K562 (cell line): Measurements from ENCODE around the gene TCTN3. TPM values are rescaled to one million over a fixed set of nuclear protein-coding genes. Genes with fewer than 3 reads are reported as not detected.
"Not testable (repeated sequence)": the region's sequence is repeated elsewhere in the genome, so short reads cannot be mapped to it uniquely, and the experiment has no call there.

Source experiments
- ATAC-seq: fragments of 200-7000 bp; cut with Tn5 transposase; 3 replicates; pipeline ENCODE4 v1.9.1; 2020; ENCODE audit warnings: moderate library complexity
- BruUV-seq: library from RNA; stranded (reverse); fragments of 400-500 nt; replicated peaks from 2 replicates; lab custom pipeline; 2021; lab: Mats Ljungman, UMichigan
- CTCF ChIA-PET: fragments of 300-600 bp; formaldehyde crosslinking; extraction: SDS; loops from one replicate; lab custom pipeline; 2021; ENCODE audit warnings: low intra/inter-chr PET ratio; lab: Yijun Ruan, JAX
- POLR2A ChIA-PET: fragments of 300-600, 350-650 bp; sonication (Branson Sonifier 250); formaldehyde crosslinking; extraction: SDS; loops from one replicate; lab custom pipeline; 2021; ENCODE audit warnings: antibody characterized with exemption, inconsistent platforms; lab: Yijun Ruan, JAX
- DNase-seq, 4 experiments: peaks; one replicate each; pipeline versions ENCODE4 v3.0.0 to v3.0.0-alpha.2; 2011 to 2018; ENCODE audit warnings: low spot score in 3 of 4, mixed read lengths in 3 of 4; ENCODE audit errors: extremely low read depth in 1 of 4
- FAIRE-seq: peaks from 2 replicates; lab custom pipeline; 2011; peaks lifted over from hg19 to GRCh38; lab: Jason Lieb, UNC
- H2AFZ ChIP-seq: 2 replicates; pipeline ENCODE4 v1.6.0; 2011; ENCODE audit warnings: low read depth, low read length, control low read depth, inconsistent platforms
- H3K27ac ChIP-seq: fragments of 200-600 bp; 3 replicates; pipeline ENCODE4 v1.8.0; 2011; ENCODE audit warnings: low read depth, mild to moderate bottlenecking, control low read depth, inconsistent platforms, low read length, moderate library complexity, mixed read lengths; ENCODE audit errors: extremely low read depth
- H3K27me3 ChIP-seq, 2 experiments: fragments of 300-600 bp in 1 of 2; 2 replicates in 1 of 2; 3 replicates in 1 of 2; pipeline versions ENCODE4 v1.6.0 to v1.8.0; 2011; ENCODE audit warnings: inconsistent platforms in 2 of 2, low read length in 2 of 2, mild to moderate bottlenecking in 1 of 2, mixed read lengths in 1 of 2, moderate library complexity in 1 of 2; ENCODE audit not compliant: control insufficient read depth in 2 of 2, insufficient read depth in 2 of 2
- H3K36me3 ChIP-seq: fragments of 300-600 bp; 3 replicates; pipeline ENCODE4 v1.8.0; 2011; ENCODE audit warnings: mild to moderate bottlenecking, low read length, inconsistent platforms; ENCODE audit not compliant: control insufficient read depth, insufficient read depth
- H3K4me1 ChIP-seq, 2 experiments: fragments of 200-600 bp in 1 of 2; replicated peaks in 1 of 2; 2 replicates in 1 of 2; 3 replicates in 1 of 2; pipeline versions ENCODE4 v1.5.1 to v1.8.0; 2011; ENCODE audit warnings: inconsistent platforms in 2 of 2, low read length in 2 of 2, mild to moderate bottlenecking in 1 of 2, mixed read lengths in 1 of 2, moderate library complexity in 1 of 2; ENCODE audit not compliant: control insufficient read depth in 2 of 2, insufficient read depth in 2 of 2
- H3K4me2 ChIP-seq: 2 replicates; pipeline ENCODE4 v1.6.1; 2011; ENCODE audit warnings: low read length, control low read depth, inconsistent platforms, mixed read lengths; ENCODE audit not compliant: insufficient read depth
- H3K4me3 ChIP-seq: fragments of 200-600 bp; sonication (generic), shearing (Covaris generic); 2 replicates; pipeline ENCODE4 v1.5.1; 2016; ENCODE audit warnings: control low read depth, inconsistent platforms
- H3K79me2 ChIP-seq: fragments of 200-600 bp; 3 replicates; pipeline ENCODE4 v1.8.0; 2011; ENCODE audit warnings: low read length, inconsistent platforms; ENCODE audit not compliant: control insufficient read depth, insufficient read depth
- H3K9ac ChIP-seq, 2 experiments: 2 replicates each; pipeline versions ENCODE4 v1.6.0 to v1.6.1; 2011; ENCODE audit warnings: low read depth in 2 of 2, low read length in 2 of 2, control low read depth in 1 of 2, inconsistent platforms in 1 of 2, mild to moderate bottlenecking in 1 of 2, mixed read lengths in 1 of 2; ENCODE audit not compliant: insufficient read depth in 1 of 2
- H3K9me1 ChIP-seq: one replicate; pipeline ENCODE4 v1.6.0; 2011; ENCODE audit warnings: inconsistent platforms, mild to moderate bottlenecking, low read length, moderate library complexity; ENCODE audit not compliant: control insufficient read depth, insufficient read depth
- H3K9me3 ChIP-seq: replicated peaks from 2 replicates; pipeline ENCODE4 v1.5.1; 2011; ENCODE audit warnings: low read depth, low read length, inconsistent platforms; ENCODE audit not compliant: control insufficient read depth, insufficient read depth
- H4K20me1 ChIP-seq: replicated peaks from 2 replicates; pipeline ENCODE4 v1.6.1; 2011; ENCODE audit warnings: low read length, inconsistent platforms, mixed read lengths; ENCODE audit not compliant: control insufficient read depth, insufficient read depth
- AFF4 ChIP-seq: sonication (generic); formaldehyde crosslinking; IDR thresholded peaks from 2 replicates; pipeline ENCODE4 v1.8.0; 2023; ENCODE audit warnings: mild to moderate bottlenecking, missing genetic modification reagents
- BRCA1 ChIP-seq, 2 experiments: fragments of 450-650 bp in 1 of 2; sonication (generic) in 1 of 2; formaldehyde crosslinking in 1 of 2; IDR thresholded peaks; 2 replicates each; pipeline versions ENCODE4 v1.5.0 to v1.6.1; 2017 to 2020; ENCODE audit warnings: mild to moderate bottlenecking in 1 of 2, missing genetic modification reagents in 1 of 2
- TBP ChIP-seq: optimal IDR thresholded peaks from 2 replicates; pipeline ENCODE3; 2011; ENCODE audit warnings: low read depth, low read length, improper control_type of control experiment
- ZNF146 ChIP-seq: IDR thresholded peaks from one replicate; pipeline ENCODE4 v1.6.1; 2018; ENCODE audit warnings: missing compliant biosample characterization; ENCODE audit not compliant: unreplicated experiment
- WGBS: fragments of 100-300 bp; shearing (Covaris generic); methylation state at CpG from one replicate; pipeline ENCODE4 v1.1.6; 2016; ENCODE audit warnings: low coverage, mixed read lengths; ENCODE audit not compliant: insufficient coverage; ENCODE audit errors: missing lambda C conversion rate; 5-methylcytosine and 5-hydroxymethylcytosine counted together
- in situ Hi-C: fragments of 300-500 bp; cut with MboI; formaldehyde crosslinking; loops from 4 replicates; pipeline ENCODE4 v1.15.0; 2018; ENCODE audit warnings: inconsistent platforms, mixed read lengths
- intact Hi-C: fragments of 100-400 bp; cut with micrococcal nuclease; formaldehyde crosslinking; loops from 2 replicates; pipeline ENCODE4 v1.14.2; 2022
- polyA plus RNA-seq, 8 experiments: library from polyadenylated mRNA; depleted of rRNA in 4 of 8; stranded (reverse) in 5 of 8; unstranded in 3 of 8; fragments of >200 nt; fragmentation: Nextera tagmentation in 2 of 8; fragmentation: Illumina TruSeq in 1 of 8; extraction: Ambion mirVana in 2 of 8; extraction: Trizol in 1 of 8; gene quantifications; 2 replicates each; pipeline versions ENCODE4 v1.2.1 to v1.2.3, GENCODE V29; 2011 to 2014; ENCODE audit warnings: inconsistent platforms in 1 of 8, missing spikeins in 1 of 8
- total RNA-seq, 7 experiments: library from RNA; depleted of rRNA in 6 of 7; stranded (reverse); fragments of >200 nt in 6 of 7; fragmentation: Illumina TruSeq in 2 of 7; extraction: Trizol in 2 of 7; gene quantifications; 2 replicates each; pipeline versions ENCODE4 v1.2.1 to v1.2.3, GENCODE V29; 2011 to 2021; ENCODE audit warnings: low replicate concordance in 1 of 7

The TCTN3 gene
- total and polyA plus RNA-seq, 9 of the 15 experiments (the other 6 are each of a cell fraction or from before 2014, with no cell fraction given): 10.4 to 25.8 (median 16.3) TPM

- TF ChIP-seq AFF4 (CRISPR knock-in tag): no peak
- no peak for TF ChIP-seq BRCA1 (IDR thresholded peaks at IDR 0.05)
- no peak for TF ChIP-seq BRCA1 (CRISPR knock-in tag; IDR thresholded peaks at IDR 0.05)
- no peak for TF ChIP-seq TBP
Measured at GRCh38 chr10:95626500-95626899, 67.2 kb downstream of the TCTN3 start (continued).

GRCh38 chr10:95620415-95620814 lies 73.3 kb downstream of the TCTN3 start:
- H3K27ac ChIP-seq, DNase-seq, intact Hi-C loops, H3K79me2 ChIP-seq, H3K9me1 ChIP-seq, H3K4me3 ChIP-seq, H4K20me1 ChIP-seq: not testable (repeated sequence)
- 6% methylated on average over 2 of the region's 5 CpGs for WGBS
- H3K36me3 ChIP-seq: peaks cover 52% of the 10 kb centered on the region; the same call in 2 of the 3 replicates
- TF ChIP-seq ZNF146 (CRISPR knock-in tag): peak; percentile 73
- TF ChIP-seq, all 486 proteins: peak for 1; not testable (repeated sequence) for 485
- H3K4me1 ChIP-seq, H3K9ac ChIP-seq, H3K4me2 ChIP-seq, H3K9me3 ChIP-seq, POLR2A ChIA-PET, CTCF ChIA-PET, FAIRE-seq, BruUV-seq, ATAC-seq, H2AFZ ChIP-seq, H3K27me3 ChIP-seq: not testable (repeated sequence)
- in situ Hi-C loops: loop anchor here (25.0 kb wide), 2 partner anchors 483 to 1008 kb away; no protein-coding TSS in a partner anchor
